Tibial nerve (tissue), 4 donors: Measurements from ENCODE around the gene NMNAT3. TPM values are rescaled to one million over a fixed set of nuclear protein-coding genes. Genes with fewer than 3 reads are reported as not detected.

Experiments used
- DNase-seq, 2 donors: peaks; one replicate each; pipeline ENCODE4 v3.0.0-alpha.2; 2019; ENCODE audit warnings: low spot score in 2 of 2
- H3K27ac ChIP-seq, 4 donors: fragments of 200-600 bp; sonication (generic) in 3 of 4; one replicate each; pipeline ENCODE4 v1.5.1; 2017 to 2019; ENCODE audit warnings: mild to moderate bottlenecking in 1 of 4
- H3K27me3 ChIP-seq, 2 donors: fragments of 200-600 bp; sonication (generic) in 1 of 2; one replicate each; pipeline versions ENCODE4 v1.5.1 to v1.6.0; 2017 to 2019
- H3K36me3 ChIP-seq, 3 donors: fragments of 200-600 bp; sonication (generic); one replicate each; pipeline ENCODE4 v1.5.1; 2018 to 2019
- H3K4me1 ChIP-seq, 4 donors: fragments of 200-600 bp; sonication (generic) in 3 of 4; one replicate each; pipeline ENCODE4 v1.5.1; 2017 to 2019
- H3K4me3 ChIP-seq, 4 donors: fragments of 200-600 bp; sonication (generic) in 3 of 4; one replicate each; pipeline ENCODE4 v1.5.1; 2017 to 2019; ENCODE audit warnings: mild to moderate bottlenecking in 1 of 4, moderate library complexity in 1 of 4
- H3K9me3 ChIP-seq, 4 donors: fragments of 200-600 bp; sonication (generic) in 3 of 4; one replicate each; pipeline ENCODE4 v1.5.1; 2017 to 2019
- CTCF ChIP-seq, 5 experiments: fragments of 200-600 bp in 3 of 5; fragments of 450-650 bp in 2 of 5; sonication (generic) in 3 of 5; IDR thresholded peaks; one replicate each; pipeline ENCODE4 v1.5.1; 2016 to 2019; ENCODE audit warnings: antibody characterized with exemption in 5 of 5, mild to moderate bottlenecking in 3 of 5, moderate library complexity in 2 of 5
- EP300 ChIP-seq, 2 donors: sonication (generic); formaldehyde crosslinking; IDR thresholded peaks; one replicate each; pipeline ENCODE4 v1.6.1; 2017; ENCODE audit warnings: antibody characterized with exemption in 2 of 2, mild to moderate bottlenecking in 1 of 2
- POLR2A ChIP-seq, 2 donors: fragments of 450-650 bp; IDR thresholded peaks; one replicate each; pipeline ENCODE4 v1.6.1; 2017; ENCODE audit warnings: antibody characterized with exemption in 2 of 2, mild to moderate bottlenecking in 2 of 2, moderate library complexity in 2 of 2
- WGBS, 2 donors: methylation state at CpG; one replicate each; pipeline ENCODE4 v1.1.5; 2018; 5-methylcytosine and 5-hydroxymethylcytosine counted together
- total RNA-seq, 4 donors: library from RNA; depleted of rRNA; stranded (reverse); fragments of >200 nt; gene quantifications; one replicate each; pipeline ENCODE4 v1.1.0, GENCODE V29; 2016

NMNAT3 gene
- total RNA-seq, 4 donors from 2014 or later, result 11.0 to 19.4 (median 12.1) TPM

DNA sequence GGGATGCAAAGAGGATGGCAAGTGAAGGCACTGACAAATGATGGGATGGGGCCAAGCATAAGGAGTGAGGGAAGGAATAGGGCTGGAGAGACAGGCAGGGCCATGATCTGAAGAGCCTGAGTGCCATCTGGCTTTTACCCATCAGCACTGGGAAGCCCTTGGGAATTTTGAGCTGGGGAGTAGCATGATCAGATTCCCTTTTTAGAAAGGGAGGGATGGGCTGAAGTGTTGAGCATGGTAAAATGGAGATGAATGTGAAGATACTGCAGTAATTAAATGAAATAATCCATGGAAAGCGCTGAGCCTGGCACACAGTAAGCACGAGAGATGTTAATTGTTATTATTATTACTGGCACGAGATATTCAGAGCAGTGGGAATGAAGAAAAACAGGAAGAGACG is 148.1 kb downstream of the NMNAT3 start:
- Histone ChIP-seq H3K27ac (no peak overlapping the region), H3K9me3 (no peaks in the 10 kb centered on the region), H3K4me3 (no peak overlapping the region), H3K27me3 (no peaks in the 10 kb centered on the region), H3K4me1 (peaks cover 0 to 30% (median 10%) of the 10 kb centered on the region in 4 donors), H3K36me3 (no peaks in the 10 kb centered on the region)
- 73 to 77% methylated on average over 4 of the region's 4 CpGs for WGBS, 2 donors
- no peak for DNase-seq
- TF ChIP-seq EP300 (IDR thresholded peaks at IDR 0.05), result no peak
- TF ChIP-seq POLR2A (IDR thresholded peaks at IDR 0.05), result no peak
- no peak for TF ChIP-seq CTCF (IDR thresholded peaks at IDR 0.05)

DNA sequence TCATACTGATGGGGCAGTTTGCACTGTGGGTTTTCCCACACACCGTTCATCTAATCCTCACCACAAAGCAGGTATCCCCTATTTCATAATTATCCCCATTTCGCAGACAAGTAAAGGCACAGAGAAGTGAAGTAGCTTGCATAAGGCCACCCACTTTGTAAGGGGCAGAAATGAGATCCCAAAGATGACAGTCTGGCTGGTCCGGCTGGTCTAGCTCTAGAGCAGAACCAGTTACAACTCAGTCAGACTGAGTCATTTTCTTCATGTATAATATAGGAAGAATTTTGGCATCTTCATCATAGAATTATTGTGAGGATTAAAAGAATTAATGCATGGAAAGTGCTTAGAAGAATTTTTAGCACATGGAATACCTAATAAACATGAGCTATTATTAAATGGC is 148.8 kb downstream of the NMNAT3 start:
- no peaks in the 10 kb centered on the region for H3K27me3 ChIP-seq
- H3K27ac ChIP-seq, result no peak overlapping the region
- H3K4me3 ChIP-seq, result no peak overlapping the region
- TF ChIP-seq POLR2A (IDR thresholded peaks at IDR 0.05), result no peak
- no peak for TF ChIP-seq EP300 (IDR thresholded peaks at IDR 0.05)
- TF ChIP-seq CTCF (IDR thresholded peaks at IDR 0.05), result no peak
- no peaks in the 10 kb centered on the region for H3K36me3 ChIP-seq
- WGBS, 2 donors, result 96% methylated on average over 3 of the region's 3 CpGs
- no peaks in the 10 kb centered on the region for H3K9me3 ChIP-seq
- peaks cover 0 to 22% (median 5%) of the 10 kb centered on the region in 4 donors for H3K4me1 ChIP-seq
- no peak for DNase-seq

DNA sequence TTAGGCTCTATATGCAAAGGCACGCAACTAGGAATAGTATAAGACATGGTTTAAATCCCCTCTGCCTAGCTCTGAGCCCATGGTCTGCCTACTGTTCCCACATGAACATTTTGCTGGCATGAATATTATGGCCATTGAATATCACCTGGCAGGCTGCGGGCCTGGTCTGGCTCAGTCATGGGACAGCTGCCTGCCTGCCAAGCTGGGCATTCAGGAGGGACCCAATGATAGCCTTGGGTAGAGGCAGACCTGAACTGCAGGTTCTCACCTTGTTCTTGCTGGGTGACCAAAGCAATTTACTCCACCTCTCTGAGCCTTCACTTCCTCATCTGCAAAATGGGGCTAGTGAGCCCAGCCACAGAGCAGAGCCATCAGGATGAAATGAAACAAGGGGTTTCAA is 149.5 kb downstream of the NMNAT3 start:
- WGBS, 2 donors, result 95 to 97% methylated on average over 2 of the region's 2 CpGs
- TF ChIP-seq CTCF (IDR thresholded peaks at IDR 0.05), result no peak
- TF ChIP-seq EP300 (IDR thresholded peaks at IDR 0.05), result no peak
- TF ChIP-seq POLR2A (IDR thresholded peaks at IDR 0.05), result no peak
- DNase-seq, result no peak

DNA sequence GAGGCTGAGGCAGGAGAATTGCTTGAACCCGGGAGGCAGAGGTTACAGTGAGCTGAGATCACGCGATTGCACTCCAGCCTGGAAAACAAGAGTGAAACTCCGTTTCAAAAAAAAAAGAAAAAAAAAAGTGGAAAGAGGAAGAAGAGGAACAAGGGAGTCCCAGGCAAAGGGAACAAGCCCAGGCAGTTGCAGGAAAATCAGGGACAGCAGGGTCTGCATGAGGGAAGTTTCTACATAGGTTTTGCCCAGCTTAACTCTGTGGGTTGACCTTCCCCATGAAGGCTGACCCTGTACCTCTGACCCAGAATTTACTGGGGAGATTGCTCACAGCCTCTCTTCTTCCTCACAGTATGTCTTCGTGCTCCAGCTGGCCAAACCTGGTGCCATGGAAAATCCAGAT is 150.5 kb downstream of the NMNAT3 start:
- H3K4me3 ChIP-seq, result no peak overlapping the region
- DNase-seq, result no peak
- peaks cover 0 to 6% (median 0%) of the 10 kb centered on the region in 4 donors for H3K4me1 ChIP-seq
- H3K27ac ChIP-seq, result no peak overlapping the region
- H3K36me3 ChIP-seq, result no peaks in the 10 kb centered on the region
- TF ChIP-seq EP300 (IDR thresholded peaks at IDR 0.05) (no peak), POLR2A (IDR thresholded peaks at IDR 0.05) (no peak), CTCF (IDR thresholded peaks at IDR 0.05) (no peak)
- WGBS, 2 donors, result 87 to 90% methylated on average over 5 of the region's 5 CpGs
- H3K9me3 ChIP-seq, result no peaks in the 10 kb centered on the region
- no peaks in the 10 kb centered on the region for H3K27me3 ChIP-seq

More for the DNA sequence above, 149.5 kb downstream of the NMNAT3 start:
- H3K4me1 ChIP-seq, result peaks cover 0 to 16% (median 2%) of the 10 kb centered on the region in 4 donors
- H3K36me3 ChIP-seq, result no peaks in the 10 kb centered on the region
- no peaks in the 10 kb centered on the region for H3K9me3 ChIP-seq
- no peak overlapping the region for H3K4me3 ChIP-seq
- H3K27me3 ChIP-seq, result no peaks in the 10 kb centered on the region
- no peak overlapping the region for H3K27ac ChIP-seq

- Histone ChIP-seq H3K27me3 (no peaks in the 10 kb centered on the region), H3K9me3 (no peaks in the 10 kb centered on the region), H3K36me3 (no peaks in the 10 kb centered on the region), H3K27ac (no peak overlapping the region), H3K4me3 (no peak overlapping the region), H3K4me1 (no peaks in the 10 kb centered on the region)
- 83 to 100% methylated on average over 2 of the region's 2 CpGs for WGBS, 2 donors
- TF ChIP-seq CTCF (IDR thresholded peaks at IDR 0.05) (no peak), EP300 (IDR thresholded peaks at IDR 0.05) (no peak), POLR2A (IDR thresholded peaks at IDR 0.05) (no peak)
- no peak for DNase-seq
Observed at GRCh38 chr3:139526146-139526545, 151.6 kb downstream of the NMNAT3 start.
